H1 (cell line): ENCODE measurements around the gene VAT1L. TPM values are rescaled to one million over a fixed set of nuclear protein-coding genes. Genes with fewer than 3 reads are reported as not detected.

Experiments
- ASH2L ChIP-seq: fragments of 200-600, 300-600 bp; sonication (generic); IDR thresholded peaks from one replicate; pipeline ENCODE4 v1.7.1; 2017; ENCODE audit warnings: low read length
- polyA plus RNA-seq, 7 experiments: library from polyadenylated mRNA; depleted of rRNA in 3 of 7; stranded (reverse) in 5 of 7; unstranded in 2 of 7; fragments of >200 nt in 5 of 7; fragments of 200-250 nt in 2 of 7; gene quantifications; 1 replicate in 5 of 7; 2 replicates in 1 of 7; 4 replicates in 1 of 7; pipeline versions ENCODE4 v1.2.1 to v1.2.3, GENCODE V29; 2011 to 2013; ENCODE audit warnings: missing spikeins in 2 of 7, mixed read lengths in 2 of 7
- total RNA-seq: library from RNA; stranded (reverse); fragmentation: NEBNext Ultra II Directional; extraction: Animal tissue kit (Norgen Biotek cat#: 25700); gene quantifications from 2 replicates; pipeline ENCODE4 v1.2.1, GENCODE V29; 2021

Gene VAT1L
- total and polyA plus RNA-seq, 2 of the 8 experiments (the other 6 are each of a cell fraction or from before 2014, with no cell fraction given), result 46.3 to 48.2 TPM

DNA sequence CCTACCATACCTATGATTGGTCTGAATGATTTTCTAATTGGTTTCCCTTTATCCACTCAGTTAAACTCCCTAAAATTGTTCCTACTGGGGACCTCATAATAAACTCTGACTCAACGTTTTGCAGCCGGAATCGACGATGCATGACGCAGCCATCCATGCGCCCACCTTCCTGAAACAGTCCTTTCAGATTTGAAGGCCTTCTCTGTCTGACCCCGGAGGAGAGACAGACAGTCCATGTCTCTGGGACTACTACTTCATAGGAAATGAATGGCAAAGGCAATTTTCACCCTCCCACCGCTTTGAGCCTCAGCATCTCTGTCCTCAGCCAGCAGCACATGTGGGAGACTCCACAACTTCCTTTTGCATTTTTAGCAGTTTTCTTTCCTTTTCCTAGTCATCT, 13.5 kb downstream of the VAT1L start (continued):
- no peak for TF ChIP-seq ASH2L
